GM18508 (cell line): Measurements from ENCODE around the gene AVEN.

Experiments
- ATAC-seq: cut with Tn5 transposase; IDR thresholded peaks from one replicate; pipeline ENCODE4 v1.9.1; 2021; ENCODE audit warnings: moderate number of reproducible peaks; ENCODE audit not compliant: insufficient read depth, unreplicated experiment

Gene AVEN

GRCh38 chr15:33860754-33861153 lies 178.2 kb downstream of the AVEN start:
- no peak for ATAC-seq

DNA sequence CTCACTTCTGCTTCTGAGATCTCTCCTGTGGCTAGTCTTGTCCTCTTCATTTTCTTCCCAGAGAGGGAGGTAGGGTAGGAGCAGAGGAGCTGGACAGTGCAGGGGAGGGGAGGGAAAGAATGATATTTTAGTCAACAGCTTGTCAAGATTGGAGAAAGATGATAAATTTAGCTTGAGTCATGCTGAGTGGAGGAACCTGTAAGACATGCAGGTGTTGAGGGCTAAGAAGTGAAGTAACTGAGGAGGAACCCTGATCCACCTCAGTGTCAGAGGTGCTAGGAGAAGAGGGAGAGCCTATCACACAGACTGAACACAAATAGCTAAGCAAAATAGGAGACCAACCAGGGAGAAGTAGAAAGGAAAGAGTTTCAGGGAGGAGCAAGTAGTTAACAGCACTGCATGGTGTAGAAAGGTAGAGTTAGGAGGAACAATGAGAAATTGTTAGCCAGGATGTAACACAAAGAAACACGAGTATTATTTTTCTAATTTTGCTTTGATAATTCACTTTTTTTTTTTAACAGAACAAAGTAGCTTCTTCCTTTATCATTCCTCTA lies 178.9 kb downstream of the AVEN start:
- no peak for ATAC-seq

- no peak for ATAC-seq
Measured at GRCh38 chr15:33858836-33859235, 180.2 kb downstream of the AVEN start.

DNA sequence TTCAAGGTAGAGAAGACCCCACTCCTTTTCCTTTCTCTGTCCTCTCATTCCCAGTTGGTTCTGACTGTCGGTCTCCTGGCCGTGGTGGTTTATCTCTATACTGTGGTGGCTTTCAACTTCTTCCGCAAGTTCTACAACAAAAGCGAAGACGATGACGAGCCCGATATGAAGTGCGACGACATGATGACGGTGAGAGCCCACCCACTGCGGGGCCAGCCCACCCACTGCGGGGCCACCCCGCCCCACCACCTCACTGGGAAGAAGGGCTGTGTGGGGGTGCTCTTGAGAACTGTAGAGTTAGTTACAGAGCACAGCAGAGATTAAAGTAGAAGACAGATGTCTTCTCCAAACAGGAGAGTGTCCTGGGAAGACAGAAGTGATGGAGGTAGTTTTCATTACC lies 181.3 kb downstream of the AVEN start:
- no peak for ATAC-seq

DNA sequence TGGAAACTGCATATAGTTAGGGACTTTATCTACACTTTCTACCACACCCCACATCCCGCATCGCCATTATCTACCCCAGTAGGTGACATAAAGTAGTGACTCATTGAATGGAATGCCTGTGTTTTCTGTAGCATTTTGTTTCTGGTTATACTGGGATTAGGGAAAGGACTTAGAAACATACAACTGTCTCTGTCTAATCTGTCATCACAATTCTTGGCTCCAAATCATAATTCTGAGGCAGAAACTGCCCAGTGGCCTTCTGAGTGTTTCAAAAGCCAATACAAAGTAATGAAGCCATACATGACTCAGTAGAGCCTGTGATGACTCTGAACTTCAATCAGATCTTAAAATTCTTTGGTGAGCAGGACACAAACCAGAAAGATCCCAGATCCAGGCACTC lies 186.4 kb downstream of the AVEN start:
- no peak for ATAC-seq

DNA sequence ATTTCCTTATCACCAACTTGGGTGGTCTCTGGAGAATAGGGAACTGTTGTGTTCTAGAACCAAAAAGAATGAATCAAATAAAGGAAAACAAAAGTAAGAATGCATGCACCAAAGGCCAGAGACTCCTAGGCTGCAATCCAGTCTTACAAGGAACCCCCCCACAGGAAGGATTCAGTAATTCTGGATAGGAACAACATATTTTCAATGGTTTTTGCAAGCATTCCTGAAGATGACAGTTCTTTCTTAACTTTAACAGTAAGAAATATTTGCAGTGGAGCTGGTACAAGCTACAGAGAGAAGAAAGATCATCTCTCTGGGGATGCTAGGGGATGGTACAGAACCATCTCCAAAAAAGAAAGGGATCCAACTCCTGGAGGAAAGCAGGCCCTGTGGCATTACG lies 186.9 kb downstream of the AVEN start:
- no peak for ATAC-seq

GRCh38 chr15:33851079-33851478 lies 187.9 kb downstream of the AVEN start:
- no peak for ATAC-seq

- no peak for ATAC-seq
Measured at GRCh38 chr15:33848011-33848410, 191.0 kb downstream of the AVEN start.

DNA sequence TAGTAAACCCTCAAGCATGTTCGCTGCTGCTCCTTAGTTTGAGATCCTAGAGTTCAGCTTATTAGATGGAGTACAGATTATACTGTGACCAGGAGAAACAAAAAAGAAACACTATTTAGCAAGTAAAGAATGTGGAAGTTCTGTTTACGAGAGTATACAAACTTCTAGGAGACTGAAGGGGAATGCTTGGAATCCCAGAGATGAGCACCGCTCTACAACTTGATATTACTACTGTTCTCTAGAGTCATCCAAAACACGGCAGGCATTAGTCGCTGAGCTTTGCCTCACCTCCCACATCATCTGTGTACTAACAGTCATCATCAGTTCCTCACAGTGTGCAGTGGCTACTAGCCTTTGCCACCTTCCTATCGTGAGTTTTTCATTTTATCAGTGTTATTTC lies 192.1 kb downstream of the AVEN start:
- ATAC-seq = no peak

GRCh38 chr15:33846142-33846541 lies 192.9 kb downstream of the AVEN start:
- no peak for ATAC-seq

DNA sequence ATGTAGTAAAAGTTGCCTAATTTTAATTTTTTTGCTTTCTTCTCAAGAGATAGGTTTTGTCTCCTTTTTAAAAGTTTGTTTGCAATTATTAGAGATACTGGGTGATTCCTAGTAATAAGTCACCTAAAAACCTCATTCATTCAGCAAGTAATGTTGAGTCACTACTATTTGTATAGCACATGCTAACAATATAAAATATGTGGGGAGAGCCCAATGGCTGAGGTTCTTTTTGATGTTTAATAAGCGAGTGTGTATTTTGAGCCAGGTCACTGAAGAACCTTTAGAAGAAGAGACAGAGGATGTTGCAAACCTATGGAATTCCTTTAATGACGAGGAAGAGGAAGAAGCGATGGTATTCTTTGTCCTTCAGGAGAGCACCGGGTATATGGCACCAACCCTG lies 194.4 kb downstream of the AVEN start:
- no peak for ATAC-seq

GRCh38 chr15:33844186-33844585 lies 194.8 kb downstream of the AVEN start:
- no peak for ATAC-seq

GRCh38 chr15:33840615-33841014 lies 198.4 kb downstream of the AVEN start:
- no peak for ATAC-seq

DNA sequence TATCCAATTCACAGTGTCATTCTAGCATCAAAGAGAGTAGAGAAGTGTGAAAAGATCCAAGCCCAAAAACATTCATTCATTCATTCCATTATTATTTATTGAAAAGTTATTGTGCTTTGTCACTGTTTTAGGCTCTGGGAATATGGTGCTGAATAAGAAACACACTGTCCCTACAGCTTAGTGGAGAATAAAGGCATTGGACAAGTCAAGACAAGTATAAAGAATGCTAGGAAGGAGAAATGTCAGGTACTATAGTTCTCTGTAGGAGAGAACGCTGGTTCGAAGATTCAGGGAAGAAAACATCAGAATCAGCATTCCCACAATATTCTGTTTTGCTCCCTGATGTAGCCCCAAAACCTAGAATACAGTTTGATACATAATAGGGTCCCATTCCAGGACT lies 199.5 kb downstream of the AVEN start:
- no peak for ATAC-seq

DNA sequence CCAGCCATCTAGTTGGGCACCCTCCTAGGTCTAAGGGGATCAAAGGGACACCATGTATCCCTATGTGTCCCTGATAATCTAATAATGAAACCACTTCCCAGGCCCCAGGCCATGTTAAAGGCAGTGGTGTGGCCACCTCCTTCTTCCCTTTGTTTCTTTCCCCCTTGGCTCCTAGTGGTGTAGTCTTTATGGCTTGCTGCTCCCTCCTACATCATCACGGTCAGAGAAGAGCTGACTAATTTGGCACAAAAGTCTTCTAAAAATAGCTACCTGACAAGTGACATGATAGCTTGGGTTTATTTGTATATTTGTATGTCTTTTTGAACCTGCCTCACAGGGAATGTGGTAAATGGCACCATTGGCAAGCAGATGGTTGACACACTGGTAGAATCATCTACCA lies 201.7 kb downstream of the AVEN start:
- ATAC-seq = no peak

DNA sequence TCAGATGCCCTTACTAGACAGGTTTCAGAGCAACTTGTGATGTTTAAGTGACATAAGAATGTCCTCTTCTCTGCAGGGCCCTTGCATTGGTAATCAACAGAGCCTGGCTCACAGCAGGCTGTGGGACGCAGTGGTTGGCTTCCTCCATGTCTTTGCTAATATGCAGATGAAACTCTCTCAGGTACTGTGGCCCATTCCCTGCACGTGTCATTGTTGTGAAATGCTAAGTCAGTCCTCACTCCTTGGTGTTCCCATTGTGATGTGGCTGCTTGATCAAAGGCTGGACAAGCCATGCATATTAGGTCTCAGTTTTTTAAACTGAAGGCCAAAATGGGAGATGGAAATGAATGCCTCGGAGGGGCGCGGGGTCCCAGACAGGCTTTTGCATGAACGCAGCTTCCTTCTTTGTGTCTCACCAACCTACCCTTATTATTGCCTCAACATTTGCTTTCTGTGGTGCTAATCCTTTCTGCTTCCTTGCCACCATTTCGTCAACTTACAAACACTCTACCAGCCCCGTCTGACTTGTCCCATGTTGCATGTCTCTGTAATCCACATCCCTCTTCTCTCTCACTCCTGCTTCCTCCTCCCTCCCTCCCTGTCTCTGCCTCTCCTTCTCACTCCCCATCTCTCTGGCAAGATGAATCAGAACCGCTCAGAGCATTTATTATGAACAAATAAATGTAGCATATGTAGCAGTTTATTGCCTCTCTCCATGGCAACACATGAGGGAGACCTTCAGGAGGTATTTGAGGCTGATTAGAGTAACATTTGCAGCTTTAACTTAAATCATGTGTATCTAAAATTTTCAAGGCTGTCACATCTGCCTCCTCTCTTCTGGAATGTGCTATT lies 203.9 kb downstream of the AVEN start:
- ATAC-seq = no peak

DNA sequence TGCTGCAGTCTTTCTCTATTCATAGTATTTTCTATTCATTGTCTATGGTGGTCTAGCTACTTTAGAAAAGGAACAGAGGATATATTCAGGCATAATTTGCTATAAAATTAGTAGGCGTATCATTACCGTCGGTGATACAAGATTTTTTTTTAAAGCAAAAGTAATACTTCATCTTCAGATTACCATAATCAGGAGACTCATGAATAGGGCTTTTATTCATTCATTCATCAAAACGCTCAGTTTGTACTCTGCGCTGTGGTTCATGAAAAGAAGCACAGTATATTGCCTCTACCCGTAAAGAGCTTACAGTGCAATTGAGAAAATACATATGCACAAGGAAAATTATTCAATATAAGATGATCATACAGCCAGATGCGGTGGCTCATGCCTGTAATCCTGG lies 207.4 kb downstream of the AVEN start:
- ATAC-seq = no peak

DNA sequence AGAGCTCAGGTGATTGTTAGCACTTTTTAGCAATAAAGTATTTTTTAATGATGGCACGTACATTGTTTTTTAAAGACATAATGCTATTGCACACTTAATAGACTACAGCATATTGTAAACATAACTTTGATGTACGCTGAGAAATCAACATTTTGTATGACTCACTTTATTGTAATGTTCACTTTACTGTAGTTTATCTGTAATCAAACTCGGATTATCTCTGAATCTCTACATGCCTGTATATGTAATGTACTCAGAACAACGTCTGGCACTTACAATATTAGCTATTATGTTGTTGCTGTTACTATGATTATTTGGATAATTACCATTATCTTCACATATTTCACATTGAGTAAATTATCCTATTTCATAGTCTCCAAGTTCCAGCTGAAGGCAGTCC lies 208.7 kb downstream of the AVEN start:
- ATAC-seq = no peak

GRCh38 chr15:33826201-33826600 lies 212.8 kb downstream of the AVEN start:
- no peak for ATAC-seq

- ATAC-seq = no peak
Measured at GRCh38 chr15:33825453-33825852, 213.6 kb downstream of the AVEN start.

GRCh38 chr15:33823119-33823518 lies 215.9 kb downstream of the AVEN start:
- no peak for ATAC-seq

GRCh38 chr15:33822479-33822878 lies 216.5 kb downstream of the AVEN start:
- ATAC-seq = no peak
